Measurements from ENCODE around the gene BACE2. TPM values are rescaled to one million over a fixed set of nuclear protein-coding genes. Genes with fewer than 3 reads are reported as not detected.

BACE2 gene
- total RNA-seq, 1 donor from 2014 or later = 14.5 TPM

GRCh38 chr21:41201385-41201784, 33.4 kb downstream of the BACE2 start:
- intact Hi-C loops (cut with DNase I) = no loop called here
- ATAC-seq (no peak), DNase-seq (ENCODE audit: missing footprints) (peak; percentile 8)

DNA sequence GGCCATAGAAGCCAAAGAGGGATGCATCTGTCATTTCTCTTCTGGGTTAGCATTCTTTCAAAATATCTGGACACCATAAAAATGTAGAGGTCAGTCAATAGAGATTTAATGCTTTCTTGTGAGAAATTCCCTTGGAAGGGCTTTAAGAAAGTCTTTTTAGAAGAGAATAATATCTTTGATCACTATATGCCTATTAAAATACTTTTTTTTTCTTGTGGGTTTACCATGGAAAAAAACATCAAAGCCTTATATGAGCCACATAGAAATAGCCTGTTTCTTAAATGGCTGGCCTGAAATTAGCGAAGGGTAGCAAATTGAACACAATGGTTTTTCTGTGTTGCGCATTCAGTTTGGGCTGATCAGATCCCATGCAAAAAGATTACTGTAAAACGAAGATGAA, 36.8 kb downstream of the BACE2 start:
- ATAC-seq = no peak
- DNase-seq (ENCODE audit: missing footprints) = no peak
- intact Hi-C loops (cut with DNase I) = loop anchor here (5.0 kb wide), 1 partner anchor 37 kb away; the partner anchor contains the start of gene BACE2

GRCh38 chr21:41207401-41208375, 39.7 kb downstream of the BACE2 start:
- intact Hi-C loops (cut with DNase I) = loop anchor here (5.0 kb wide), 1 partner anchor 40 kb away; the partner anchor contains the start of gene BACE2
- ATAC-seq = peak; percentile 88
- peak; percentile 84 for DNase-seq (ENCODE audit: missing footprints)

- ATAC-seq (no peak), DNase-seq (ENCODE audit: missing footprints) (no peak)
- intact Hi-C loops (cut with DNase I) = loop anchor here (5.0 kb wide), 1 partner anchor 41 kb away; the partner anchor contains the start of gene BACE2
Measured at GRCh38 chr21:41208376-41208763, 40.4 kb downstream of the BACE2 start.

GRCh38 chr21:41209016-41209619, 41.2 kb downstream of the BACE2 start:
- ATAC-seq (no peak), DNase-seq (ENCODE audit: missing footprints) (peak; percentile 4)
- intact Hi-C loops (cut with DNase I) = loop anchor here (5.0 kb wide), 1 partner anchor 42 kb away; the partner anchor contains the start of gene BACE2

DNA sequence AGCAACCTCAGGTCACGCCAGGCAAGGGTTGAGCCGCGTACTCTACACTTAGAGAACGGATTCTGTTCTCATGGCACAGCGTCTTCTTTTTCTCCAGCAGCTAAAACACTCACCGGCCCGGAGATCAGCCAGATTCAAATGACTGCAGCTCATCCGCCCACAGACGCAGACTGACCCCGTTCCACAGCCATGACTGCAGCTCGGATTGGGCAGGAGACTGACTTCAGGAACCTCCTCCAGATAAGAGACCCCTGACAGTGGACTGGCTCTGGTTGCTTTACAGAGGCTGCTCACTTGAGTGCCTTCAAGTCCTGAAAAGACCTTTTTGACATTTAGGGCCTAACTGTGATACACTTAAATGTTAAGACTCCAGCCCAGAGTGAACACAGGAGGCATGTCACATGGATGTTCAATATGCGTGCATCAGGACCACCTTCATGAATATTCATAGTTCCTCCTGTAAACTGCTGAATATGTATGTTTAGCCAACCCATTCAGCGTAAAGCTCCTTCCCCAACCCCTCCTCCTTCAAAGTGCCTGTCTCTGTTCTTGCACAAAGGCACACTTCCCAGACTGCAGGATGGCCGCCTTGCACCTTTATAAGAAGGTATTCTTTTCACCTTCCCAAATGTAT, 42.6 kb downstream of the BACE2 start:
- intact Hi-C loops (cut with DNase I) = no loop called here
- no peak for ATAC-seq
- DNase-seq (ENCODE audit: missing footprints) = no peak

GRCh38 chr21:41211060-41211805, 43.3 kb downstream of the BACE2 start:
- ATAC-seq = no peak
- intact Hi-C loops (cut with DNase I) = no loop called here
- DNase-seq (ENCODE audit: missing footprints) = no peak

GRCh38 chr21:41213021-41213420, 45.1 kb downstream of the BACE2 start:
- ATAC-seq (no peak), DNase-seq (ENCODE audit: missing footprints) (no peak)
- intact Hi-C loops (cut with DNase I) = no loop called here

GRCh38 chr21:41215856-41216408, 48.0 kb downstream of the BACE2 start:
- intact Hi-C loops (cut with DNase I) = loop anchor here (2.0 kb wide), 1 partner anchor 47 kb away; the partner anchor contains the start of gene BACE2
- ATAC-seq (no peak), DNase-seq (ENCODE audit: missing footprints) (no peak)

- ATAC-seq = no peak
- DNase-seq (ENCODE audit: missing footprints) = no peak
- intact Hi-C loops (cut with DNase I) = loop anchor here (2.0 kb wide), 1 partner anchor 48 kb away; the partner anchor contains the start of gene BACE2
Measured at GRCh38 chr21:41216486-41216885, 48.5 kb downstream of the BACE2 start.

DNA sequence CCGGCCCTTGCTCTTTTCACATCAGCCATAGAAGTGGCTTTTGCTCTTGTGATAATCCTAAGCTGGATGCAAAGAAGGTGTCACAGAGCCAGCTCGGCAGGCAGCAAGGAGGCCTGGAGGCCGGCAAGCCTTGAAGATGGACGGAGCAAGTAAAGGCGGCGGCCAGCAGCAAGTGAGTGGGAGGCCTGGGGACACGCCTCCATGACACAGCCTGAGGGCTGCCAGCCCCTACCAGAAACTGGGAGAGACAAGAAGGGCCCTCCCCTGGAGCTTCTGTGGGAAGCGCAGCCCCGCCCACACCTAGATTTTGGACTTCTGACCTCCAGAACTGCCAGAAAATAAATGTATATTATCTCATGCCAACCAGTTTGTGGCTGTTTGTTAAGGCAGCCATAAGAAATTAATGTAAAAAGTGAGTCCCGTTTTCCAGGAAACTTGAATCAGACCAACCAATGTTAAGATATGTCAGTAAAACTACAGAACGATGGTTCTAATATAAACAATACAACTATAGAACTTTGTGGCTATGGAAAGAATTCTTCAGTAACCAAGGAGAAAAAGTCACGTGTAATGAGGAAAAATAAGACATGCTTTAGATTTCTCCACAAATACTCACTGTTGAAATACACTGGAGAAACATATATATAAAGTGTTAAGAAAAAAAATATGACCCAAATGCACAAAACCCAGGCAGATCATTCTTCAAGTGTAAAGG, 49.9 kb downstream of the BACE2 start:
- DNase-seq (ENCODE audit: missing footprints) (peak; percentile 82), ATAC-seq (peak; percentile 88)
- intact Hi-C loops (cut with DNase I) = loop anchor here (2.0 kb wide), 1 partner anchor 49 kb away; the partner anchor contains the start of gene BACE2

DNA sequence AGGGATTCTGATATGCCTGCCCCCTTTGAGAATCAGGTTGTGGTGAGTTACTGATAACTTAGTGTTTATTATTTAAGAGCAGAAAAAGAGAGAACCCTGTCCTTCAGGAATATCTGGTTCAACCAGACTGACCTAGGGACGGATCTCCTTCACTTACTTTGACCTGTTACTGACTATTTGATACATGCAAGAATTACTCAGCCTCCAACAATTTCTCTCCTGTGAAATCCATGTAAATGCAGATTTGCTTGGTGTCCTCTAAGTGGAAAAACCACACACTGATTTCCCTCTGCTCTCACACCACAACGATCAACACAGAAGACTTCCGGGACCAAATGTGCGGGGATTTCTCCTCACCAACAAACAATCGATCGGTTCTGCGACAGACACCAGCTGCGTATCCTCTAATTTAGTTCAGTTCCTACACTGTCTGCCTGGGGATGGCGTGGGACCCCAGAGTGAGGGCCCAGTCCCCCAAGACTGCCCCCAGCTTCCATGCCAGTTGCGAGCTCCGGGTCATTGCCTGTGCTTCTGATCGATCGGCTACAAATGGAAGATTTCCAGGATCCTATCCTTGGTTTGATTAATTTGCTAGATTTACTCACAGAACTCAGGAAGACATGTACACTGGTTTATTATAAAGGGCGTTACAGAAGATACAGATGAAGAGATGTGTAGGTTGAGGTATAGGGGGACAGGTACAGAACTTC, 51.7 kb downstream of the BACE2 start:
- intact Hi-C loops (cut with DNase I) = no loop called here
- DNase-seq (ENCODE audit: missing footprints) = no peak
- ATAC-seq = no peak

DNA sequence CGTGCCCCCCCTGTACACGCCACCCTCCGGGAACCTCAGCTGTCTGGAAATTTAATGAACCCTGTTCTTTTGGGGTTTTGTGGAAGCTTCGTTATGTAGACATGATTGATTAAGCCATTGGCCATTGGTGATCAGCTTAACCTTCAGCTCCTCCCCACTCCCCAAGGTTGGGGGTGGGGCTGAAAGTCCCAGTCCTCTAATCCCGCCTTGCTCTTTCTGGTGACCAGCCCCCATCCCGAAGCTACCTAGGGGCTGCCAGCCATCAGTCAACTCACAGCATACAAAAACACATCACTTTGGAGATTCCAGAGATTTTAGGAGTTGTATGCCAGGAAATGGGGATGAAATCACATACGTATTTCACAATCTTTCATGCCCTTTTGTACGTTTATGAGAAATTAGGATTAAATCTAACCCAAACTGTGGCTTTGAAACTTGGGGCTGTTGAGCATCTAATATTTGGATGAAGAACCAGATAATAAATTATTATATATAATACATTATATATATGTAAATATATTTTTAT, 52.3 kb downstream of the BACE2 start:
- intact Hi-C loops (cut with DNase I) = no loop called here
- ATAC-seq = no peak
- no peak for DNase-seq (ENCODE audit: missing footprints)

DNA sequence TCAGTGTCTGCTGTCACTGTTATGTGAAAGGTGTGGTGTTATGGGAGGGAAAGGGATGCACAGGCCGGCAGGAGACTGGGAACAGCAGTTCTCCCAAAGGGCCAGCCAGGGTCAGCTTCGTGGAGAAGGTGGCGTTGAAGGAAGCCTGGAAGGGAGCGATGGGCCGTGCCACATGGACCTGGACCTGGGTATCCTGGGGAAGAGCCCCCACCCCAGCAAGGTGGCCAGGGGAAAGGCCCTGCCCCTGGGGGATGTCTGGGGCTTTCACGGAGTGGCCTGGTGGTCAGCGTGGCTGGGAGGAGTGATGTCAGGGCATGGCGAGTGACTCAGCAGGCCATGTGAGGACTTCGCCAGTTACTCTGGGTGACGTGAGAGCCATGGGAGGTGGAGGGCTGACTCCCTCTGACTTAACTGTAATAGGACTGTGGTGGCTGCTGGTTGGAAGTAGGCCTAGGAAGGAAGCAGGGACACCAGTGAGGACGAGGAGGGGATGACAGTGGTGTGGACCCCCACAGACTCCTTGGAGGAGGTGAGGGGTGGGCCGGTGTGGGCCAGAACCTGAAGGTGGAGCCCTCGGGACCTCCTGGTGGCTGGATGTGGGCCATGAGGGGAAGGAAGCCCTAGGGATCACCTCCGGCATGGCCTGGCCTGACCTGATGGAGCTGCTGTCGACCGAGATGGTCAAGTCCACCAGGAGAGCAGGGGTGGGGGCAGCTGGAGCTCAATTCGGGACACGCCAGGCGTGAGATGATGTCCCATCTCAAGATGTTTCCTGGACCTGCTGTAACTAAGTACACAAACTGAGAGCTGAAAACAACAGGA, 54.5 kb downstream of the BACE2 start:
- peak; percentile 54 for DNase-seq (ENCODE audit: missing footprints)
- intact Hi-C loops (cut with DNase I) = no loop called here
- ATAC-seq = no peak

DNA sequence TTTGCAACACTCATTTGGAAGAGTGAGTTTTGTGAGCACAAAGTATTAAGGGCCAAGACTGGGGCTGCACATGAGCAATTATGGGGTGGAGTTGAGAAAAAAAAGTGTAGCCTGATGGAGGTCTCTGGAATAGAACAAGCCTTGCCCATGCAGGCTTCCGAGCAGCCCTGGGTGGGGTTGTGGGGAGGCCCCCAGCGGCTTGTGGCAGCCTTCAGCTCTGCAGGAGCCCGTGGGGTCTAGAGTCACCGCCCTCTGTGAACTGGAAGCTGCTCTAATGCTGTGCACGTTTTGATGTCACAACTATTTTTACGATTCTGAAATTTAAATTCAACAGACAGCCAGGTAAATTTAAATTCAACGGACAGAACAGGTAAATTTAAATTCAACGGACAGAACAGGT, 58.9 kb downstream of the BACE2 start:
- no peak for ATAC-seq
- DNase-seq (ENCODE audit: missing footprints) = peak; percentile 57
- intact Hi-C loops (cut with DNase I) = no loop called here
